HS-27A (cell line): ENCODE data around the gene SLC25A42.
A peak's percentile ranks its signal among the peaks of the same experiment; 100 is the strongest.
"Not testable (repeated sequence)": the region's sequence is repeated elsewhere in the genome, so short reads cannot be mapped to it uniquely, and the experiment has no call there.

ENCODE experiments used
- DNase-seq: peaks from one replicate; pipeline ENCODE4 v3.0.0-alpha.2; 2012; ENCODE audit warnings: low read depth, missing footprints

The SLC25A42 gene, protein sequence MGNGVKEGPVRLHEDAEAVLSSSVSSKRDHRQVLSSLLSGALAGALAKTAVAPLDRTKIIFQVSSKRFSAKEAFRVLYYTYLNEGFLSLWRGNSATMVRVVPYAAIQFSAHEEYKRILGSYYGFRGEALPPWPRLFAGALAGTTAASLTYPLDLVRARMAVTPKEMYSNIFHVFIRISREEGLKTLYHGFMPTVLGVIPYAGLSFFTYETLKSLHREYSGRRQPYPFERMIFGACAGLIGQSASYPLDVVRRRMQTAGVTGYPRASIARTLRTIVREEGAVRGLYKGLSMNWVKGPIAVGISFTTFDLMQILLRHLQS

DNA sequence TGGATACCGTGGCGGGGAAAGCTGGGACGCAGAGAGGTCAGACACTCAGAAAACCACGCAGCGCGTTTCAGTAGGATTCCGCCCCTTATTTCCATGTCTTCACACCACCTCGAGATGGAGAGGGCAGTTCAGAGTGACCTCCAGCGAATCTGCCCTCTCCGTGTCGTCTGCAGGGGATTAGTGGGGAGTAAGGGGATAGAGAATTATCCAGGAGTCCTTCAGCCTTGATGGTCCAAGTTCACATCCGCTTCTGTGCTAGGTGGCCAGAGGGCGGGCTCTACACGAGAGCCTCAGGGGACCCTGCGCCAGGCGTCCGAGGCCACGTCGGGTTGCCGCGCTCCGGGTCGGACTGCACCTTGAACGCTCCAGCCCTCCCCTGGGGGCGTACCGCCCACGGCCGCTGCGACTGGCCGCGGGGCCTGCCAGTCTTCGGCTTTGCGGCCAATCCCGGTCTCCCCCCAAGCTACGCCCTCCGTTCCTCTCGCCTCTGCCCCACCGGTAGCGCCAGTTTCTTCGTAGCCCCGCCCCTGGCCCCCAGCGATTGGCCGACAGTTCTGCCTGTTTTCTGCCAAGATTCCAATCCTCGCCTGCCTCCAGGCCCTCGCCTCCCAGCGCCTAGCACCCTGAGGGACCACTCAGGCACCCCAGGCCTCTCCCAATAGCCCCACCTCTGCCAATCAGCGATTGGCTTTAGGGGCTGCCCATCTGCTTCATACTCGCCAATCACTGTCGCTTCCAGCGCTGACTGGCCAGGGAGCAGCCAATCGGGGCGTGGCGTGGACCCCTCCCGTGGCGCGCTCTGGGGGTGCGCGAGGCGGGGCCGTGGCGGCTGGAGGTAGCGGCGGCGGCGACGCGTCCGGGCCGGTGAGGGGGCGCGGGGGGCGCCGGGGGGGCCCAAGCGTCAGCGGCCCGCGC, at the start of gene SLC25A42:
Gene SLC25A42, plus strand, starts transcription at position 812 of the 915 bp plus-strand sequence. CDS start 32,131 bp downstream, outside the sequence.
- DNase-seq, result peak; percentile 99

DNA sequence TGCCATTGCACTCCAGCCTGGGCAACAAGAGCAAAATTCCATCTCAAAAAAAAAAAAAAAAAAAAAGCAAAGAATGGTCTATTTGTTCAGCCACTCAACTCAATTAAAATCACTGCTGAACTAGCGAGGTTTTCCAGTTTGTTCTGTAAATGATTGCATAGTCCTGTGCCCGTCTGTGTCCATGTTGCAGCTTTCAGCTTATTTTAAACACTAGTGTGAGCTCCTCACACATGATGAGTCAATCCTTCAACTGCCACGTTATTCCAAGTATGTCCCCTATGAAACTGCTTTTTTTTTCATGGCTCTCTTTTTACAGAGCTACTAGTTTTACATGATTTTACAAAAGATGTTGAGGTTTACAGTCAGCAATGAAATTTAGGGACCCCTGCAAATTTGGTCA, 42.7 kb upstream of the SLC25A42 start:
- DNase-seq, result peak; percentile 9

DNA sequence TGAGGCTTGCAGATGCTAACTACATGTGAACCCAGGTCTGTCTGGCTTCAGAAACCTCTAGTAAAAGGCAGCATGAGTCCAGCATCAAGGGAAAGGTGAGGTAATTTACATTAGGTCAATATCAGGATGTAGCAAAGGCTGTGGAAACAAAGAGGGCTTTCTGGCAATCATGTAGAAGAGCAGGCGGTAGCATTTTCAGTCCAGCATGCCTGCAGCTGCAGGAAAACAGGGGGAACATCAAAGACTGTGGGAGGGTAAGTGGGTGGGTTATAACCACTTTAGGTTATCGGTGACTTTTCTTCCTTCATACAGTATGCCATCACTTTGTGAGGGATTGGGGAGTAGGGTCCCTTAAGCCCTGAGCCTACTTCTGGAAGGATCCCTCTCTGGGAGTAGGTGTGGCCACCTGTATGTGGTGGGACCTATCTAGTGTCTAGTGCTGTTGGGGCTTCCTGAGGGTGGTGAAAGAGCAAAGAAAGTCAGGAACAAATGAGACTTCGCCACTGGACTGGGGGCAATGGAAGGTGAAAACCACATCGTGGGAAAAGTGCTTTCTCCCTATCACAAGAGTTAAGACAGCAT, 41.3 kb upstream of the SLC25A42 start:
- no peak for DNase-seq

DNA sequence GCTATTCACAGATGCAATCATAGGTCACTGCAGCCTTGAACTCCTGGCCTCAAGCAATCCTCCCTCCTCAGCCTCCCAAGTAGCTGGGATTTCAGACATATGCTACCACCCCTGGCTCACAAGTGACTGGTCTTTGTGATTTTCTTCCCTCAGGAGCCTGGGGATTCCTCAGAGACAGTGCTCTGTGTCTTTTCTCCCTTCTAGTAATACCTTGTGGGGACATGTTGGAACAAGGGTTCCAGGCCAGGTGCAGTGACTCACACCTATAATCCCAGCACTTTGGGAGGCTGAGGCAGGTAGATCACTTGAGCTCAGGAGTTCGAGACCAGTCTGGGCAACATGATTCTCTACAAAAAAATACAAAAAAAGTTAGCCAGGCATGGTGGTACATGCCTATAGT, 40.4 kb upstream of the SLC25A42 start:
- not testable (repeated sequence) for DNase-seq

DNA sequence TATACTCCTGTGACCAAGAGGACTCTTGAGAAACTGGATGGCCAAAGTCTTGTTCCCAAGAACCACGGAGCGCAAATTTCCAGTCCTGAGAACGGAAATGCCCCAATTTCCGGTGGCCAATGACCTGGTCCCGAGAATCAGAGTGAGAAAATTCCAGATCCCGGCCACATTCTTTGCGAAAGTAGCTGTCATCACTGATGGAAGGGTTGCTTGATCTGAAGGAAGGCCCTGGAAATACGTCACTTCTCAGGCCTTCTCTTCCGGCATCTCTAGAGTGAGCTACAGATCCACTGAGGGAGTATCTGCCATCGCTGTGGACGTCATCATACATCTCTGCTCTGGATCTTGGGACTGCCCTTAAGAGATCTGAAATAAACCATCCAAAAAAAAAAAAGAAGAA, 37.9 kb upstream of the SLC25A42 start:
- no peak for DNase-seq

DNA sequence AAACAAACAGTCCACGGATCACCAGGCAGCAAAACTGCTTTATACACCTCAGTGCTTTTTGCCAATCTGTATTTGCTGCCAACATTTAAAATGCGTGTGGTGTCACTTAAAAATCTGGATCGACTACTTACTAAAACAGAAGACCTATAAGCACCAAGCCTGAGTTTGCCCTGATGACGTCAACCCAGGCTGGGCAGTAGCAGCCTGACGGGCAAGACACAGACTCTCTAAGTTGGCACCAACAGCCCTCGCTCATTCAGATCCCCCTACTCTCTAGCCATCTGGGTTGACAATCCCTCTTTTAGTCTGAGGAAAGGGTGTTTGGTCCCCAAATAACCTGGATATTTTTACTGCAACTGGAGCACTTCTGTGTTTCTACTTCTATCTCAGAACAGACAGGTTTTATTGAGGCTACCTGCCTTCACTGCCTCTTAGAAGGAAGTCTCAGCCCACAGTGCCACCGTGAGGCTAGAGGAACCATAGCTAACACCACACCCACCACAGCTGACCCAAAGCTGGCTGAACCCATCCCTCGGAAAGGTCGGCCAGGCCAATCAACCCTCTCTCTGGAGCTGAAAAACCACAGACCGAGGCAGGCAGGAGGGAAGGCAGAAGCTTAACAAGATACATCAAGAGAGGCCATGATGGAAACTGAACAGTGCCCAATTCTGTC, 37.4 kb upstream of the SLC25A42 start:
- DNase-seq, result no peak

DNA sequence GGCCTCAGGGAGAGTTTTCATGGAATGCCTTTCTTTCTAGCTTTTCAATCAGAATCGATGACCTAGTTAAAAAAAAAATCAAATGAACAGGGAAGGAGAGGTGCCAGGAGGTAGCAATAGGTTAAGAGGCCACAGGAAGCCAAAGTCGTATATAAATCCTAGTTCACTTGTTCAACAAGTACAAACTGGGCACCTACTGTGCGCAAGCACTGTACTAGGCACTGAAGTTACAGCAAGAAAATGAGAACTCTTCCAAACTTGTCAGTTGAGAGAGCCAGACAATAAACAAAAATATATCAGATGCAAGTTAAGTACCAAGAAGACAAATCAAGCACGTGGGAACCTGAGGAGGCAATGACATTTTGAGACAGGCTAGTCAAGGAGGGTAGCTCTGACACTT, 36.6 kb upstream of the SLC25A42 start:
- no peak for DNase-seq

DNA sequence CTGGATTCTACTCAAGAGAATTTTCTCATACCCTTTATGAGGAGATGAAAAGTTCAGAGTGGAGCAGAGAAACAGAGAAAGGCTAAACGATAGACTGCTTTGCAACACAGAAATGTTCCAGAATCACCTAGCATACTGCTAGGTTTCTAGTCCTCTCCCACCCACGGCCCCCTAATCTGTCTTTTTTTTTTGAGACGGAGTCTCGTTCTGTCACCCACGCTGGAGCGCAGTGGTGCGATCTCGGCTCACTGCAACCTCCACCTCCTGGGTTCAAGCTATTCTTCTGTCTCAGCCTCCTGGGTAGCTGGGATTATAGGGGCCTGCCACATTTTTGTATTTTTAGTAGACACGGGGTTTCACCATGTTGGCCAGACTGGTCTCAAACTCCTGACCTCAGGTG, 35.3 kb upstream of the SLC25A42 start:
- no peak for DNase-seq

DNA sequence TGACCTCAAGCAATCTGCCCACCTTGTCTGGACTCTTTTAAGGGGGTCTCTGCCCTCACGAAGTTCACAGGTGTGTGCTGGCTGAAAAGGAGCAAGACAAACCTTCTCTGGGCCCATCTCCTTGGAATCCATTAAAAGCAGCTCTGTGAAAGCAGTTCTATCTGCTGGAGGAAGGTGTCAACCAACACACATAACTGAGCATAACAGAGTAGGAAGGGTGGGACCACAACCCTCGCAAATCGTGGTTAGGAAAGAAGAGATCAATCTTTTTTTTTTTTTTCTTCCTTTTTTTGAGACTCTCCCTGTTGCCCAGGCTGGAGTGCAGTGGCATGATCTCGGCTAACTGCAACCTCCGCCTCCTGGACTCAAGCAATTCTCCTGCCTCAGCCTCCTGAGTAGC, 31.9 kb upstream of the SLC25A42 start:
- no peak for DNase-seq

DNA sequence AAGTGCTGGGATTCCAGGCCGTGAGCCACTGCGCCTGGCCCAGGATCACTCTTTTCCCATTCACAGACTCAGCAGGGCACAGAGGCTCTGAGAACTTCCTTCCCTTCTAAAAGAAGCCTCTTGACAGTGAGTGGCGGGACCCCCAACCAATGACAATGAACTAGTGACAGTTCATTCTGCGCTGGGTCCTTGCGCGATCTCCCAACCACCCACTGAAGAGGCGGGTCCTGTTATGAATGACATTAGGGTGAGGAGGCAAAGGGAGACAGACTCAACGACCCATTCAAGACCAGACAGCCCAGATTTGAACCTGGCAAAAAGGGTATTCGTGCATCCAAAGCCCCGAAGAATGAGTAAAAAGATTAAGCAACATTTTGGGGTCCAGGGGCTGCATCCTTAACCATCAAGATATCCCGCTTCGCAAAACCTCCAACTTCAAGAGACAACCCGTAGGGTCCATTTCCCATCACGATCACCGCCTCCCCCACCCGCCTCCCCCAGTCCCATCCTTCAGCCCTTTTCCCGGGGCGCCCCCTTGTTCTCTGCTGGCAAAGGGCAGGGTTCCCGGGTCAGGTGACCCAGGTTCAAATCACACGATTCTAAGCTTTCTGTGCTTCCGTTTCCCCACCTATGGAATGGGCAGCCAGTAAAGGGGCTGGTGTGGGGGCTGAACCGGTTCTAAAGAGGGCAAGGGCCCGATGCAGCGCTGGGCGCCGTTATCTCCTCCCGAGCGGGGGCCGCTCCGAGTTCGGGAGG, 31.2 kb upstream of the SLC25A42 start:
- peak; percentile 5 for DNase-seq

DNA sequence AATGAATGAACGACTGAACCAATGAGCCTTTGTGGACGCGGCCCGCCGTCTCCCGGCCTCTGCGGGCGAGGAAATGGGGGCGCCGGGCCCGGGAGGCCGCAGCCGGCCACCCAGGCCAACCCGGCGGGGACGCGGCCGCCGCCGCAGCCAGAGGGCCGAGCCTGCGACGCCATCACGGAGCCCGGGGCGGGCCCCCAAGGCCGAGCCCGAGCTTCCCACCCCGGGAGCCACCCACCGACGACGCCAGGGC, 30.7 kb upstream of the SLC25A42 start:
- no peak for DNase-seq

DNA sequence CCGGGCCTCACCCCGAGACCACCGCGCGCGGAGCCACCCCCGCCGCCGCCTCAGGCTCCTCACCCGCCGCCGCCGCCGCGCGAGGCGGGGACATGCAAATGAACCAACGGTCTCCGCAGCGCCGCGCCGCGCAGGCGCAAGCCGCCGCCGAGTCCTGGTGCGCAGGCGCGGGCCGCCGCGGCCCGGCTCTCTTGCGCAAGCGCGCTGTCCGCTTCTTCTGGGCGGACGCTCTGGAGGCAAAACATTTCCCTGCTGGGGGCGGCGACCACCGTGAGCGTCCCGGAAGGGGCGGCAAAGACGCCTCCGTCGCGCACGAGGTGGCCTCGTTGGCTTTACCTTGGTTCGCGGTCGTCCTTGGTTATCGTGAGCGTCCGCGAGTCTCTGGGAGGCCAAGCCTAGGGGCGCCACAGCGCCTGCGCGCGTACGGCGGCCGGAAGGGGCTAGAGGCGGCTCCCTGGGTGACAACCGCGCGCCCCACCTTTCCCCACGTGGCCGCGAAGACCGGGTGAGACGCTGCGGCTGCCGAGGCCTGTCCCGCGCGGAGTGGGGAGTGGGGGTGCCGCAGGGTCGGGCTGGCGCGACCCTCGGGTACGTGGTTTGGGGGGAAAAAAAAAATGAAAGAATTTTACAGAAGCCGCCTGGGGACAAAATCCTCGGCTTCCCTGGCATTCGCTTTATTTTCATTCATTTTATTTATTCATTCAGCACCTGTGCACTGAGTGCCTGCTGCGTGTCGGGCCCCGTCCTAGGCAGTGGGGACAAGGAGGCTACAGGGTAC, 30.2 kb upstream of the SLC25A42 start, which contains the start of the genes ARMC6 and SUGP2:
Gene ARMC6, plus strand, starts transcription at position 178 of the 778 bp plus-strand sequence. CDS start 607 bp downstream, outside the sequence.
Gene SUGP2, minus strand, starts transcription at position 92 of the 778 bp plus-strand sequence. CDS start 2,446 bp downstream, outside the sequence.
- DNase-seq, result peak; percentile 71

DNA sequence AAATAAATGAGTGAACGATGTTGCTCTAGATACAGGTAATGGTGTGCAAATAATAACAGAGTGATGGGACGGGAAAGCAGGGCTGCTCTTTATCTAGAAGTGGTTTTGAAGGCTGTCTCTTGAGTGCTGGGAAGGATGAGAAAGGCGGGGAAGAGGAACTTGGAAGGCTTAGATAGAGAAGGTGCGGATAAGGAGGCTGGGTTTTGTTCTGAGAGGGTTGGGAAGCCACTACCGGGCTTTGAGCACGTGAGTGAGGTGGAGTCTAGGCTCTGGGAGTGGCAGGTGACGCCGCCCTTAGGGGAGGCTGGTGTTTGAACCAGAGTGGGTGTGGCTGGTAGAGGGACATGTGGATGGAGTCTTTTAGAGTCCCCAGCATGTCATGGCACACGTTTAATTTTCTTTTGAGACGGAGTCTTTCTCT, 29.6 kb upstream of the SLC25A42 start:
- DNase-seq, result peak; percentile 41

DNA sequence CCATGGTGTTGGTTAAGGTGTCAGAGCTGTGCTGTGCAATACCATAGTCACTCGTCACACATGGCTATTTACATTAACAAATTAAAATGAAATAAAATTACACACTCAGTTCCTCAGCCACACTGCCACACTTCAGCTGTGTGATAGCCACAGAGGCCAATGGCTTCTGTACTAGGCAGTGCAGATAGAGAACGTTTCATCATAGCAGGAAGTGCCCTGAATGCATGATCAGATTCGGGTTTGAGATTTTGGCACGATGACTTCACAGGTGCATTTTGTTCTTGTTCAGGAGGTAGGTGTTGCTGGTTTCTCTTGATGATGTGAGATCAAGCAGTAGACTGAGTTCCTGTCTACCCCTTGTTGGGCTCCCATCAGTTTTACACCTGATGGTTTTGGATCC, 23.9 kb upstream of the SLC25A42 start:
- no peak for DNase-seq

DNA sequence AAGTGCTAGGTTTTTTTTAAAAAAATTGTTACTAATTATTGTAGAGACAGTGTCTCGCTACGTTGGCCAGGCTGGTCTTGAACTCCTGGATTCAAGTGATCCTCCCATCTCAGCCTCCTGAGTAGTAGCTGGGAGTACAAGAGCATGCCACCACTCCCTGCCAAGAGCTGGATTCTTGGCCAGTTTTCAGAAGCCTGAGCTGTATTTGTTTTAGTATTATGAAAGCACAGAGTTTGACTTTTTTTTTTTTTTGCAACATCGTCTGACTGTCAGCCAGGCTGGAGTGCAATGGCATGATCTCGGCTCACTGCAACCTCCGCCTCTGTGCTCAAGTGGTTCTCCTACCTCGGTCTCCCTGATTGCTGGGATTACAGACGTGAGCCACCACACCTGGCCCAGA, 23.4 kb upstream of the SLC25A42 start:
- no peak for DNase-seq

DNA sequence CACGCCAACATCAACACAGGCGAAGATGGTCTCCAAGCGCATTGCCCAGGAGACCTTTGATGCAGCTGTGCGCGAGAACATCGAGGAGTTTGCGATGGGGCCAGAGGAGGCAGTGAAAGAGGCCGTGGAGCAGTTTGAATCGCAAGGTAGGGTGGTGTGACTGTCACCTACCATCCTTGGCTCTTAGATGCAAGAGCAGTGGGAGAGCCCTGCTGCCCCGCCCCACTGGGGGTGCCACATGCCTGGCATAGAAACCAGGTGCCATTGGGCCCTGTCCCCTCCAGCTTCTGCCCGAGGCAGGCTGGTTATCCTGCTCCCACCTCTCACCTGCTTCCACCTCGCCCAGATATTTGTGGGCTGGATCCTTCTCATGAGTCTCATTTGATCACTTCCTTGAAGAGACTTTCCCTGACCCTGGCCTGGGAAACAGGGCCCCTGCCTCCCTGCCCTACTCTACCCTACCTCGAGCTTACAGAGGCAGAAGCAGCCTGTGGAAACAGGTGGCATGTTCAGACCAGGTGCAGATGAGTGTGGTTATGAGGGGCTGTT, 21.0 kb upstream of the SLC25A42 start:
- no peak for DNase-seq

DNA sequence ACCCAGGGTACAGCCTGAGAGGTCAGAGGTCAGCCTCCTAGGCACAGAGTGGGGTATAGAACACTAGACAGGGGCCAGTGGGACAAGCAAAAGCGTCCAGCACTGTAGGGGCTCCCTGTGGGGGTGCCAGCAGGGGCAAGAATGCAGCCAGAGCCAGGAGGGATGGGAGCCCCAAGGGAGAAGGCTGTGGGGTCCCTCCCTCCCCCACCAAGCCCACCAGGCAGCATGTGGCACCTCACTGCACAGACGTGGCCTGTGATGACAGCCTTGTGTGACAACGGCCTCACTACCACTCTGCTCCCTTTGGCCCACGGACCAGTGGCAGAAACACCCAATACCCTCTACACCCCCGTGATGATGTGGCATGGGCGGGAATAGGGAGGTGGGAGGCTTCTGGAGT, 20.3 kb upstream of the SLC25A42 start:
- DNase-seq, result no peak

DNA sequence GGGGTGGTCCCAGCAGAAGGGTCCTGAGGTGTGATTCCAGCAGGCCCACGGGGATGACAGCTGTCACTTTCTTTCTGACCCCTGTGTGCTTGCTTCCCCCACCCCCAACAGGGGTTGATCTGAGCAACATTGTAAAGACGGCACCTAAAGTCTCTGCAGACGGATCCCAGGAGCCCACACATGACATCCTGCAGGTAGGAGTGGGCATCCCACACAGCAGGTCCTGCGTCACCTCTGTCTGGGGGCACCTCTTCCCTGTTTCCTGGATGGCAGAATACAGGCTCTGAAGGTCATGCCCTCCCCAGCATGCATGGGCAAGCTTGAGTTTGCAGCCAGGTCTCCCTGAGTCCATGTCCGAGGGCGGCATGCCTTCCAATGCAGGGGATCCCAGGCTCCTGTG, 19.9 kb upstream of the SLC25A42 start:
- no peak for DNase-seq

DNA sequence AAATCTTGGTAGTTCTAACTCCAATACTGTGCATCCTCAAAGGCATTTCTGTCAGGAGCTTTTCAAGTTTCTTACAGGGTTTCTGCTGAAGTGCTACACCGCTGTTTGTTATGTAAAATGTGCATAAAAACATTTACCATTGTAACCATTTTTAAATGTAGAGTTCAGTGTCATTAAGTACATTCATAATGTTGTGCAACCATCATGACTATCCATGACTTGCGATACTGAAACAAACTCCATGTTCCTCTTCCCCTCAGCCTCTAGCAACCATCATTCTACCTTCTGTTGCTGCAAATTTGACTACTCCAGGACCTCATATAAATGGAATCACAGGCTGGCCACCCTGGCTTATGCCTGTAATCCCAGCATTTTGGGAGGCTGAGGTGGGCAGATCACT, 14.4 kb upstream of the SLC25A42 start:
- no peak for DNase-seq

DNA sequence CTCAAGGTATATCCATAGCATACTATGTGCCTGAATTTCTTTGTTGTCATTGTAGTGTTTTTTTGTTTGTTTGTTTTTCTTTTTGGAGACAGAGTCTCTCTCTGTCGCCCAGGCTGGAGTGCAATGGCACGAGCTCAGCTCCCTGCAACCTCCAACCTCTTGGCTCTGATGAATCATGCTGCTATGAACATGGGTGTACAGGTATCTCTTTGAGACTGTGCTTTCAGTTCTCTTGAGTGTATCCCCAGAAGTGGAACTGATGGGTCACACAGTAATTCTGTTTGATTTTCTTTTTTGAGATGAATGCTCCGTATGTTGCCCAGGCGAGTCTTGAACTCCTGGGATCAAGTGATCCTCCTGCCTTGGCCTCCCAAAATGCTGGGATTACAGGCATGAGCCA, 13.7 kb upstream of the SLC25A42 start:
- no peak for DNase-seq
